Panc1 (cell line): Measurements from ENCODE around the gene GNAO1.

Experiments used
- CTCF ChIP-seq: fragments of 450-650 bp; IDR thresholded peaks from 2 replicates; pipeline ENCODE4 v1.5.1; 2017; ENCODE audit warnings: mild to moderate bottlenecking
- POLR2AphosphoS5 ChIP-seq: IDR thresholded peaks from 2 replicates; pipeline ENCODE4 v1.6.1; 2012; ENCODE audit warnings: mild to moderate bottlenecking, low read depth, low read length, moderate library complexity
- REST ChIP-seq, 2 experiments: IDR thresholded peaks; 2 replicates each; pipeline ENCODE4 v1.6.1; 2011 to 2012; ENCODE audit warnings: low read depth in 2 of 2, control low read depth in 1 of 2, low read length in 1 of 2, mild to moderate bottlenecking in 1 of 2, moderate library complexity in 1 of 2; ENCODE audit not compliant: insufficient read depth in 1 of 2

- TF ChIP-seq CTCF (no peak), POLR2AphosphoS5 (no peak), REST (IDR thresholded peaks at IDR 0.05; ENCODE audit: insufficient read depth in 1 of 2, low read depth in 2 of 2, low read length in 1 of 2) (no peak)
These were observed 177.3 kb downstream of the GNAO1 start for GRCh38 chr16:56368545-56368944.
